Measurements from ENCODE around the gene EIF5.

EIF5 gene

GRCh38 chr14:103333754-103334643 is at the start of gene EIF5:
Gene EIF5, plus strand, starts transcription at chr14:103334237. Its CDS starts 1,624 bp downstream, at chr14:103335861.
- in situ Hi-C loops (cut with MboI; ENCODE audit: low sequenced_read_pairs): no loop called here

- in situ Hi-C loops (cut with MboI; ENCODE audit: low sequenced_read_pairs): no loop called here
Measured at GRCh38 chr14:103284574-103285467, 49.2 kb upstream of the EIF5 start.

- in situ Hi-C loops (cut with MboI; ENCODE audit: low sequenced_read_pairs): no loop called here
Measured at GRCh38 chr14:103286460-103286859, 47.6 kb upstream of the EIF5 start.

GRCh38 chr14:103286968-103287850 is 46.8 kb upstream of the EIF5 start:
- in situ Hi-C loops (cut with MboI; ENCODE audit: low sequenced_read_pairs): no loop called here

- in situ Hi-C loops (cut with MboI; ENCODE audit: low sequenced_read_pairs): no loop called here
Measured at GRCh38 chr14:103288076-103288766, 45.8 kb upstream of the EIF5 start.

- in situ Hi-C loops (cut with MboI; ENCODE audit: low sequenced_read_pairs): loop anchor here (10.0 kb wide), 1 partner anchor 205 kb away; the partner anchor contains the start of gene LBHD2
Measured at GRCh38 chr14:103290056-103290455, 44.0 kb upstream of the EIF5 start.

- in situ Hi-C loops (cut with MboI; ENCODE audit: low sequenced_read_pairs): loop anchor here (10.0 kb wide), 1 partner anchor 206 kb away; the partner anchor contains the start of gene LBHD2
Measured at GRCh38 chr14:103290494-103290893, 43.5 kb upstream of the EIF5 start.

- in situ Hi-C loops (cut with MboI; ENCODE audit: low sequenced_read_pairs): loop anchor here (10.0 kb wide), 1 partner anchor 206 kb away; the partner anchor contains the start of gene LBHD2
Measured at GRCh38 chr14:103290961-103291360, 43.1 kb upstream of the EIF5 start.

GRCh38 chr14:103292426-103293374 is 41.3 kb upstream of the EIF5 start:
- in situ Hi-C loops (cut with MboI; ENCODE audit: low sequenced_read_pairs): loop anchor here (10.0 kb wide), 1 partner anchor 208 kb away; the partner anchor contains the start of gene LBHD2

- in situ Hi-C loops (cut with MboI; ENCODE audit: low sequenced_read_pairs): loop anchor here (10.0 kb wide), 1 partner anchor 209 kb away; the partner anchor contains the start of gene LBHD2
Measured at GRCh38 chr14:103293465-103293864, 40.6 kb upstream of the EIF5 start.

GRCh38 chr14:103294091-103294490 is 39.9 kb upstream of the EIF5 start:
- in situ Hi-C loops (cut with MboI; ENCODE audit: low sequenced_read_pairs): loop anchor here (10.0 kb wide), 1 partner anchor 209 kb away; the partner anchor contains the start of gene LBHD2

- in situ Hi-C loops (cut with MboI; ENCODE audit: low sequenced_read_pairs): loop anchor here (10.0 kb wide), 1 partner anchor 211 kb away; the partner anchor contains the start of gene LBHD2
Measured at GRCh38 chr14:103296007-103296406, 38.0 kb upstream of the EIF5 start.

GRCh38 chr14:103296987-103297386 is 37.0 kb upstream of the EIF5 start:
- in situ Hi-C loops (cut with MboI; ENCODE audit: low sequenced_read_pairs): loop anchor here (10.0 kb wide), 1 partner anchor 212 kb away; the partner anchor contains the start of gene LBHD2

- in situ Hi-C loops (cut with MboI; ENCODE audit: low sequenced_read_pairs): loop anchor here (10.0 kb wide), 1 partner anchor 214 kb away; the partner anchor contains the start of gene LBHD2
Measured at GRCh38 chr14:103298620-103299019, 35.4 kb upstream of the EIF5 start.

- in situ Hi-C loops (cut with MboI; ENCODE audit: low sequenced_read_pairs): no loop called here
Measured at GRCh38 chr14:103301512-103302354, 32.3 kb upstream of the EIF5 start.

- in situ Hi-C loops (cut with MboI; ENCODE audit: low sequenced_read_pairs): no loop called here
Measured at GRCh38 chr14:103302966-103303365, 31.1 kb upstream of the EIF5 start.

GRCh38 chr14:103304706-103305105 is 29.3 kb upstream of the EIF5 start:
- in situ Hi-C loops (cut with MboI; ENCODE audit: low sequenced_read_pairs): no loop called here
